Caco-2 (cell line): ENCODE measurements around the gene ORAI2. TPM values are rescaled to one million over a fixed set of nuclear protein-coding genes. Genes with fewer than 3 reads are reported as not detected.

Experiments used
- BruUV-seq: library from RNA; stranded (reverse); fragments of 400-500 nt; replicated peaks from 2 replicates; lab custom pipeline; 2021; lab: Mats Ljungman, UMichigan
- CTCF ChIA-PET: fragments of 300-600 bp; sonication (Branson Sonifier 250); formaldehyde crosslinking; loops from one replicate; lab custom pipeline; 2022; ENCODE audit warnings: antibody characterized with exemption; lab: Charles Lee
- POLR2A ChIA-PET: fragments of 300-600 bp; sonication (Branson Sonifier 250); formaldehyde crosslinking; loops from one replicate; lab custom pipeline; 2022; ENCODE audit warnings: antibody characterized with exemption; lab: Charles Lee
- DNase-seq, 2 experiments: peaks; one replicate each; pipeline versions ENCODE4 v3.0.0 to v3.0.0-alpha.2; 2020 to 2022
- H3K27me3 ChIP-seq: replicated peaks from 2 replicates; pipeline ENCODE4 v1.6.0; 2011; ENCODE audit warnings: low read length; ENCODE audit not compliant: control insufficient read depth, insufficient read depth
- H3K36me3 ChIP-seq: 2 replicates; pipeline ENCODE4 v1.5.1; 2011; ENCODE audit warnings: low read length; ENCODE audit not compliant: control insufficient read depth, insufficient read depth
- H3K4me1 ChIP-seq: fragments of 250-450 bp; sonication (Bioruptor Pico); 2 replicates; pipeline ENCODE4 v1.5.1; 2020; ENCODE audit warnings: mild to moderate bottlenecking
- H3K4me3 ChIP-seq: 2 replicates; pipeline ENCODE4 v1.5.1; 2011; ENCODE audit warnings: low read depth, mild to moderate bottlenecking, control low read depth, low read length
- H3K9me3 ChIP-seq: fragments of 250-450 bp; sonication (Bioruptor Pico); 2 replicates; pipeline ENCODE4 v1.5.1; 2020; ENCODE audit warnings: mild to moderate bottlenecking, moderate library complexity
- H3K27ac Mint-ChIP-seq: one replicate; pipeline ENCODE4 v1.8.0; 2022; ENCODE audit warnings: mixed read lengths; ENCODE audit not compliant: unreplicated experiment
- H3K27me3 Mint-ChIP-seq: one replicate; pipeline ENCODE4 v1.8.0; 2022; ENCODE audit warnings: mixed read lengths; ENCODE audit not compliant: insufficient read depth, unreplicated experiment
- H3K36me3 Mint-ChIP-seq: one replicate; pipeline ENCODE4 v1.8.0; 2022; ENCODE audit warnings: mild to moderate bottlenecking, mixed read lengths; ENCODE audit not compliant: insufficient read depth, unreplicated experiment
- H3K4me1 Mint-ChIP-seq: one replicate; pipeline ENCODE4 v1.8.0; 2022; ENCODE audit warnings: low read depth, mixed read lengths; ENCODE audit not compliant: unreplicated experiment
- H3K4me3 Mint-ChIP-seq: one replicate; pipeline ENCODE4 v1.8.0; 2022; ENCODE audit warnings: mild to moderate bottlenecking, moderate library complexity, mixed read lengths; ENCODE audit not compliant: unreplicated experiment
- H3K9me3 Mint-ChIP-seq: one replicate; pipeline ENCODE4 v1.8.0; 2022; ENCODE audit warnings: mixed read lengths; ENCODE audit not compliant: unreplicated experiment
- intact Hi-C: fragments of 100-400 bp; cut with micrococcal nuclease; formaldehyde crosslinking; loops from one replicate; pipeline ENCODE4 v1.10.0; 2022; ENCODE audit not compliant: unreplicated experiment
- total RNA-seq: library from RNA; stranded (reverse); gene quantifications from 2 replicates; pipeline ENCODE4 v1.2.3, GENCODE V29; 2022
- TF ChIP-seq, protein P1 (sequence below), 2 experiments: fragments of 200-600 bp in 1 of 2; IDR thresholded peaks; 1 replicate in 1 of 2; 2 replicates in 1 of 2; pipeline versions ENCODE4 v1.5.1 to v1.8.0; 2011 to 2022; ENCODE audit warnings: antibody characterized with exemption in 1 of 2, control low read depth in 1 of 2, inconsistent platforms in 1 of 2, low read depth in 1 of 2, low read length in 1 of 2, mild to moderate bottlenecking in 1 of 2, moderate library complexity in 1 of 2; ENCODE audit not compliant: insufficient read depth in 1 of 2, severe bottlenecking in 1 of 2, unreplicated experiment in 1 of 2

ORAI2 gene
- total RNA-seq, 1 experiment from 2014 or later: 20.2 TPM

DNA sequence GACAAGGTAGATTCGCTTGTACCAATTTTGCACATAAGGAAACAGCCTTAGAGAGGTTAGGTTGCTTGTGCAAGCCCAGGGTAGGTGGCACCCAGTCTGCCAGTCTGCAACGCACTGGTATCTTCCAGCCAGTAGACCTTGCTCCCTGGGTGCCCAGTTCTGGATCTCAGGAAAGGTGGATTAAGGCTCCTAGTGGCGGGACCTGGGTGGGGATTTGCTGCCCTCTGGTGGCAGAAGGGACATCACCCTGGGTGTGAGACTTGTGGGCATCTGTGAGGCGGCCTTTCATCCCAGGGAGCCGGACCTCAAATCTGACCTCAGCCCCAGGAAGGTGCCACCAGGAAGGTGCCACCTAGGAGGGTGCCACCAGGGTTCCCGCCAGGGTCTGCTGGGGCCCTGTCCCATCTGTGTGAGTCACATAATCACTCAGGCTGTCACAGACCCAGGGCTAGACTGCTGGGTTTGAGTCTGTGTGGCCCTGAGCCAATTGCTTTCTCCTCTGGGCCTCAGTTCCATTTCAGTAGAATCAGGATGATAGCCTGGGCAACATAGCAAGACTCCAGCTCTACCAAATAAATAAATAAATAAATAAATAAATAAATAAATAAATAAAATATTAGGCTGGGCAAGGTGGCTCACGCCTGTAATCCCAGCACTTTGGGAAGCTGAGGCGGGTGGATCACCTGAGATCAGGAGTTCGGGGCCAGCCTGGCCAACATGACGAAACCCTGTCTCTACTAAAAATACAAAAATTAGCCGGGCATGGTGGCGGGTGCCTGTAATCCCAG lies 42.5 kb upstream of the ORAI2 start:
- BruUV-seq: no TSS peak
- Histone ChIP-seq H3K4me3 (no peak overlapping the region), H3K4me1 (peaks cover 27% of the 10 kb centered on the region), H3K36me3 (peaks cover 2% of the 10 kb centered on the region; the same call in 1 of the 2 replicates), H3K9me3 (no peaks in the 10 kb centered on the region; the same call in 1 of the 2 replicates), H3K27me3 (no peaks in the 10 kb centered on the region)
- Mint-ChIP-seq H3K27me3 (no peaks in the 10 kb centered on the region), H3K27ac (peak overlapping the region; percentile 35), H3K4me3 (no peak overlapping the region), H3K4me1 (peaks cover 15% of the 10 kb centered on the region), H3K9me3 (no peaks in the 10 kb centered on the region), H3K36me3 (peaks cover 63% of the 10 kb centered on the region)
- CTCF ChIA-PET: no interaction called here
- TF ChIP-seq, protein P1, sequence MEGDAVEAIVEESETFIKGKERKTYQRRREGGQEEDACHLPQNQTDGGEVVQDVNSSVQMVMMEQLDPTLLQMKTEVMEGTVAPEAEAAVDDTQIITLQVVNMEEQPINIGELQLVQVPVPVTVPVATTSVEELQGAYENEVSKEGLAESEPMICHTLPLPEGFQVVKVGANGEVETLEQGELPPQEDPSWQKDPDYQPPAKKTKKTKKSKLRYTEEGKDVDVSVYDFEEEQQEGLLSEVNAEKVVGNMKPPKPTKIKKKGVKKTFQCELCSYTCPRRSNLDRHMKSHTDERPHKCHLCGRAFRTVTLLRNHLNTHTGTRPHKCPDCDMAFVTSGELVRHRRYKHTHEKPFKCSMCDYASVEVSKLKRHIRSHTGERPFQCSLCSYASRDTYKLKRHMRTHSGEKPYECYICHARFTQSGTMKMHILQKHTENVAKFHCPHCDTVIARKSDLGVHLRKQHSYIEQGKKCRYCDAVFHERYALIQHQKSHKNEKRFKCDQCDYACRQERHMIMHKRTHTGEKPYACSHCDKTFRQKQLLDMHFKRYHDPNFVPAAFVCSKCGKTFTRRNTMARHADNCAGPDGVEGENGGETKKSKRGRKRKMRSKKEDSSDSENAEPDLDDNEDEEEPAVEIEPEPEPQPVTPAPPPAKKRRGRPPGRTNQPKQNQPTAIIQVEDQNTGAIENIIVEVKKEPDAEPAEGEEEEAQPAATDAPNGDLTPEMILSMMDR (IDR thresholded peaks at IDR 0.05; ENCODE audit: insufficient read depth in 1 of 2, low read depth in 1 of 2, low read length in 1 of 2, severe bottlenecking in 1 of 2, unreplicated experiment in 1 of 2): peak; percentile 87 to 95
- POLR2A ChIA-PET: no interaction called here
- peak; percentile 87 to 91 for DNase-seq
- intact Hi-C loops: loop anchor here (1.0 kb wide), 1 partner anchor 112 kb away; no protein-coding TSS in a partner anchor

- Mint-ChIP-seq H3K9me3 (no peaks in the 10 kb centered on the region), H3K27me3 (no peaks in the 10 kb centered on the region), H3K27ac (peak overlapping the region; percentile 96), H3K4me1 (peaks cover 18% of the 10 kb centered on the region), H3K4me3 (peak overlapping the region; percentile 13), H3K36me3 (peaks cover 66% of the 10 kb centered on the region)
- BruUV-seq: no TSS peak
- TF ChIP-seq, protein P1 (IDR thresholded peaks at IDR 0.05; ENCODE audit: insufficient read depth in 1 of 2, low read depth in 1 of 2, low read length in 1 of 2, severe bottlenecking in 1 of 2, unreplicated experiment in 1 of 2): no peak
- 0 out of 2 replicates have a peak, but pooled peaks cover 2% of the 10 kb centered on the region for H3K36me3 ChIP-seq
- no peaks in the 10 kb centered on the region for H3K27me3 ChIP-seq
- CTCF ChIA-PET: no interaction called here
- no peaks in the 10 kb centered on the region; the same call in 1 of the 2 replicates for H3K9me3 ChIP-seq
- no peak overlapping the region for H3K4me3 ChIP-seq
- POLR2A ChIA-PET: no interaction called here
- intact Hi-C loops: no loop called here
- H3K4me1 ChIP-seq: peaks cover 27% of the 10 kb centered on the region
- DNase-seq: peak in 1 of 2 experiments; percentile 7
Observed at GRCh38 chr7:102392330-102392729, 41.0 kb upstream of the ORAI2 start.

GRCh38 chr7:102393467-102393866 lies 39.9 kb upstream of the ORAI2 start:
- Mint-ChIP-seq H3K27me3 (no peaks in the 10 kb centered on the region), H3K4me1 (peaks cover 21% of the 10 kb centered on the region), H3K27ac (peak overlapping the region; percentile 96), H3K36me3 (peaks cover 69% of the 10 kb centered on the region), H3K4me3 (peak overlapping the region; percentile 59), H3K9me3 (no peaks in the 10 kb centered on the region)
- DNase-seq: peak; percentile 83 to 90
- H3K4me1 ChIP-seq: peaks cover 27% of the 10 kb centered on the region
- H3K9me3 ChIP-seq: no peaks in the 10 kb centered on the region; the same call in 1 of the 2 replicates
- no peak overlapping the region for H3K4me3 ChIP-seq
- ChIA-PET CTCF (interaction anchor here (0.6 to 1.4 kb wide), 3 partner anchors 19 to 114 kb away, joined by 4 to 5 read pairs (median 4); no protein-coding TSS in a partner anchor), POLR2A (interaction anchor here (0.7 to 1.2 kb wide), 3 partner anchors 30 to 114 kb away, joined by 4 to 12 read pairs (median 5); no protein-coding TSS in a partner anchor)
- intact Hi-C loops: loop anchor here (1.0 kb wide), 1 partner anchor 30 kb away; no protein-coding TSS in a partner anchor
- BruUV-seq: no TSS peak
- TF ChIP-seq, protein P1 (IDR thresholded peaks at IDR 0.05; ENCODE audit: insufficient read depth in 1 of 2, low read depth in 1 of 2, low read length in 1 of 2, severe bottlenecking in 1 of 2, unreplicated experiment in 1 of 2): no peak
- H3K27me3 ChIP-seq: no peaks in the 10 kb centered on the region
- 0 out of 2 replicates have a peak, but pooled peaks cover 2% of the 10 kb centered on the region for H3K36me3 ChIP-seq
